ENCODE measurements around the gene DAPK1. TPM values are rescaled to one million over a fixed set of nuclear protein-coding genes. Genes with fewer than 3 reads are reported as not detected.
A peak's percentile ranks its signal among the peaks of the same experiment; 100 is the strongest.

Gene DAPK1
- polyA plus RNA-seq, 2 of the 4 experiments (the other 2 are of a cell fraction) = 55.2 to 67.2 TPM

DNA sequence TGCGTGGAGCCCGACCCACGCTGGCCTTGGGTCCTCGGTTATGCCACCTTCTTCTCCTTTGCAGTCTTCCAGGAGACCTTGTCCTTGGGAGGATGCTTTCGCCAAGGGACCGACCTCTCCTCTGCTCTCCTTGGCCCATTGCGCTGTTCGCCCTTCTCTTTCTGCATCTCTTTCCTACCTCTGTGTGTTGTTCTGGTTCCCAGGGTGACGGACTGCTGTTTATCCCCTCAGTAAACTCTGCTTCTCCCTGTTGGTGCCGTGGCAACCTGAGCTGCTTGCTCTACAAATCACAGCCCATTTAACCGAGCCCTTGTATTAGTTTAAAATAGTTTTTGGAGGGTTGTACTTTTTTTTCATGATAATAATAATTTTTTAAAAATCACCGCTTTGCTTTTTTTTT, 97.9 kb downstream of the DAPK1 start:
- H3K27ac ChIP-seq = no peak overlapping the region
- no peak for TF ChIP-seq FOXS1 (CRISPR knock-in tag; IDR thresholded peaks at IDR 0.05)
- TF ChIP-seq CHD2 (IDR thresholded peaks at IDR 0.05; ENCODE audit: low read length, partially characterized antibody) = no peak
- TF ChIP-seq HEYL (CRISPR knock-in tag; IDR thresholded peaks at IDR 0.05) = no peak
- no peak for TF ChIP-seq EHF (CRISPR knock-in tag; IDR thresholded peaks at IDR 0.05)
- no peak for TF ChIP-seq KDM5A (IDR thresholded peaks at IDR 0.05)
- no peak for TF ChIP-seq EHMT2 (IDR thresholded peaks at IDR 0.05; ENCODE audit: low read depth)
- TF ChIP-seq FOSB (CRISPR knock-in tag; IDR thresholded peaks at IDR 0.05) = no peak
- TF ChIP-seq MAFK (IDR thresholded peaks at IDR 0.05; ENCODE audit: partially characterized antibody) = no peak
- no peak for TF ChIP-seq HDAC2 (IDR thresholded peaks at IDR 0.05)
- TF ChIP-seq, protein P1, sequence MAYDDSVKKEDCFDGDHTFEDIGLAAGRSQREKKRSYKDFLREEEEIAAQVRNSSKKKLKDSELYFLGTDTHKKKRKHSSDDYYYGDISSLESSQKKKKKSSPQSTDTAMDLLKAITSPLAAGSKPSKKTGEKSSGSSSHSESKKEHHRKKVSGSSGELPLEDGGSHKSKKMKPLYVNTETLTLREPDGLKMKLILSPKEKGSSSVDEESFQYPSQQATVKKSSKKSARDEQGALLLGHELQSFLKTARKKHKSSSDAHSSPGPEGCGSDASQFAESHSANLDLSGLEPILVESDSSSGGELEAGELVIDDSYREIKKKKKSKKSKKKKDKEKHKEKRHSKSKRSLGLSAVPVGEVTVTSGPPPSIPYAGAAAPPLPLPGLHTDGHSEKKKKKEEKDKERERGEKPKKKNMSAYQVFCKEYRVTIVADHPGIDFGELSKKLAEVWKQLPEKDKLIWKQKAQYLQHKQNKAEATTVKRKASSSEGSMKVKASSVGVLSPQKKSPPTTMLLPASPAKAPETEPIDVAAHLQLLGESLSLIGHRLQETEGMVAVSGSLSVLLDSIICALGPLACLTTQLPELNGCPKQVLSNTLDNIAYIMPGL (CRISPR knock-in tag; IDR thresholded peaks at IDR 0.05; ENCODE audit: borderline replicate concordance) = no peak
- TF ChIP-seq, protein P2, sequence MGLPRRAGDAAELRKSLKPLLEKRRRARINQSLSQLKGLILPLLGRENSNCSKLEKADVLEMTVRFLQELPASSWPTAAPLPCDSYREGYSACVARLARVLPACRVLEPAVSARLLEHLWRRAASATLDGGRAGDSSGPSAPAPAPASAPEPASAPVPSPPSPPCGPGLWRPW (IDR thresholded peaks at IDR 0.05) = no peak
- TF ChIP-seq SMC3 (IDR thresholded peaks at IDR 0.05) = no peak
- no peak for TF ChIP-seq JUNB (IDR thresholded peaks at IDR 0.05)
- no peak for TF ChIP-seq BCL3 (IDR thresholded peaks at IDR 0.05)
- no peak for TF ChIP-seq SREBF2 (IDR thresholded peaks at IDR 0.05)
- no peak for TF ChIP-seq JUN (IDR thresholded peaks at IDR 0.05)
- TF ChIP-seq PBX3 (IDR thresholded peaks at IDR 0.05) = no peak
- no peak for TF ChIP-seq FOSL2 (IDR thresholded peaks at IDR 0.05)
- no peak for TF ChIP-seq FOSL2 (CRISPR knock-in tag; IDR thresholded peaks at IDR 0.05)
- TF ChIP-seq NPAS2 (CRISPR knock-in tag; IDR thresholded peaks at IDR 0.05; ENCODE audit: borderline replicate concordance) = no peak
- TF ChIP-seq HOXA7 (CRISPR knock-in tag; IDR thresholded peaks at IDR 0.05) = no peak
- H3K4me2 ChIP-seq = no peak overlapping the region
- FAIRE-seq (no peak), ATAC-seq (no peak; a peak in 1 of 6 replicates), DNase-seq (ENCODE audit: low read depth in 1 of 2, low spot score in 1 of 2) (peak in 1 of 2 experiments; percentile 30)
- CTCF ChIA-PET = interaction anchor here (0.8 to 1.4 kb wide), 2 partner anchors 9 to 67 kb away, joined by 3 to 4 read pairs; no protein-coding TSS in a partner anchor
- H3K9me3 ChIP-seq = no peaks in the 10 kb centered on the region
- 94% methylated on average over 12 of the region's 12 CpGs for WGBS (ENCODE audit: missing lambda C conversion rate)
- H3K4me1 ChIP-seq = peaks cover 35% of the 10 kb centered on the region
- no peak overlapping the region for H3K4me3 ChIP-seq
- POLR2A ChIA-PET = no interaction called here

- no peak overlapping the region for H3K4me3 ChIP-seq
- DNase-seq (ENCODE audit: low read depth in 1 of 2, low spot score in 1 of 2) (no peak), FAIRE-seq (no peak), ATAC-seq (no peak)
- ChIA-PET CTCF (interaction anchor here (0.6 to 1.4 kb wide), 4 partner anchors 12 to 66 kb away, joined by 3 read pairs; no protein-coding TSS in a partner anchor), POLR2A (no interaction called here)
- 93% methylated on average over 7 of the region's 7 CpGs for WGBS (ENCODE audit: missing lambda C conversion rate)
- H3K4me2 ChIP-seq = no peak overlapping the region
- no peak overlapping the region for H3K27ac ChIP-seq
- H3K4me1 ChIP-seq = peaks cover 42% of the 10 kb centered on the region
- TF ChIP-seq CHD4 (IDR thresholded peaks at IDR 0.05; ENCODE audit: borderline replicate concordance) (no peak), HOXB5 (CRISPR knock-in tag; IDR thresholded peaks at IDR 0.05) (no peak), RFX5 (IDR thresholded peaks at IDR 0.05) (no peak), NR3C1 (IDR thresholded peaks at IDR 0.05) (no peak), CHD2 (IDR thresholded peaks at IDR 0.05; ENCODE audit: low read length, partially characterized antibody) (no peak), FOSL2 (IDR thresholded peaks at IDR 0.05) (no peak), FOSL2 (CRISPR knock-in tag; IDR thresholded peaks at IDR 0.05) (no peak), ZFP36 (IDR thresholded peaks at IDR 0.05; ENCODE audit: borderline replicate concordance, partially characterized antibody) (no peak), MAFK (IDR thresholded peaks at IDR 0.05; ENCODE audit: partially characterized antibody) (no peak), PHF8 (IDR thresholded peaks at IDR 0.05; ENCODE audit: borderline replicate concordance, low read depth) (no peak), RAD21 (conservative IDR thresholded peaks at IDR 0.05 in 1 of 2, IDR thresholded peaks at IDR 0.05 in 1 of 2) (no peak), FOSB (CRISPR knock-in tag; IDR thresholded peaks at IDR 0.05) (no peak), HDAC2 (IDR thresholded peaks at IDR 0.05) (no peak), ZNF302 (CRISPR knock-in tag; IDR thresholded peaks at IDR 0.05) (no peak), HOXA7 (CRISPR knock-in tag; IDR thresholded peaks at IDR 0.05) (no peak), POLR2A (IDR thresholded peaks at IDR 0.05; ENCODE audit: low read length) (no peak), RCOR1 (IDR thresholded peaks at IDR 0.05; ENCODE audit: low read depth, low read length) (no peak)
- TF ChIP-seq, protein P1 (CRISPR knock-in tag; IDR thresholded peaks at IDR 0.05; ENCODE audit: borderline replicate concordance) = no peak
- H3K9me3 ChIP-seq = no peaks in the 10 kb centered on the region
These were observed 99.2 kb downstream of the DAPK1 start for GRCh38 chr9:87596862-87597261.

Data from A549 (cell line).